Osteocyte (in vitro differentiated cells): ENCODE results near the gene PADI4. TPM values are rescaled to one million over a fixed set of nuclear protein-coding genes. Genes with fewer than 3 reads are reported as not detected.

Source experiments
- DNase-seq: peaks from one replicate; pipeline ENCODE4 v3.0.0; 2021; ENCODE audit warnings: mixed read lengths; ENCODE audit not compliant: unreplicated experiment; ENCODE audit errors: extremely low spot score
- H3K27ac Mint-ChIP-seq: one replicate; pipeline ENCODE4 v1.8.0; 2021; ENCODE audit warnings: mild to moderate bottlenecking, mixed read lengths; ENCODE audit not compliant: unreplicated experiment
- H3K27me3 Mint-ChIP-seq: one replicate; pipeline ENCODE4 v1.8.0; 2021; ENCODE audit warnings: mixed read lengths; ENCODE audit not compliant: unreplicated experiment
- H3K36me3 Mint-ChIP-seq: one replicate; pipeline ENCODE4 v1.8.0; 2021; ENCODE audit warnings: mixed read lengths; ENCODE audit not compliant: unreplicated experiment
- H3K4me1 Mint-ChIP-seq: one replicate; pipeline ENCODE4 v1.8.0; 2021; ENCODE audit warnings: mixed read lengths; ENCODE audit not compliant: unreplicated experiment
- H3K4me3 Mint-ChIP-seq: one replicate; pipeline ENCODE4 v1.8.0; 2021; ENCODE audit warnings: mild to moderate bottlenecking, moderate library complexity, mixed read lengths; ENCODE audit not compliant: unreplicated experiment
- H3K9me3 Mint-ChIP-seq: one replicate; pipeline ENCODE4 v1.8.0; 2021; ENCODE audit warnings: mixed read lengths; ENCODE audit not compliant: unreplicated experiment
- CTCF ChIP-seq: fragments of 200-600 bp; sonication (generic); IDR thresholded peaks from 2 replicates; pipeline ENCODE4 v1.5.0; 2021; ENCODE audit warnings: antibody characterized with exemption, mild to moderate bottlenecking, moderate library complexity
- total RNA-seq: library from RNA; stranded (reverse); gene quantifications from 2 replicates; pipeline ENCODE4 v1.2.1, GENCODE V29; 2021

The PADI4 gene
- total RNA-seq, 1 donor from 2014 or later = not detected

GRCh38 chr1:17370618-17371017, 62.6 kb downstream of the PADI4 start:
- Mint-ChIP-seq H3K9me3 (no peaks in the 10 kb centered on the region), H3K4me1 (peaks cover 8% of the 10 kb centered on the region), H3K36me3 (no peaks in the 10 kb centered on the region), H3K27me3 (peaks cover 4% of the 10 kb centered on the region), H3K27ac (no peak overlapping the region), H3K4me3 (no peak overlapping the region)
- peak; percentile 35 for TF ChIP-seq CTCF
- no peak for DNase-seq

GRCh38 chr1:17371896-17372295, 63.9 kb downstream of the PADI4 start, which contains the start of gene PADI6:
Gene PADI6, plus strand, starts transcription at chr1:17372196. Its CDS starts 50 bp downstream, at chr1:17372246.
- H3K27ac Mint-ChIP-seq = no peak within 1 kb of the TSS
- H3K36me3 Mint-ChIP-seq = no peaks in the 10 kb centered on the region
- no peak within 1 kb of the TSS for H3K4me3 Mint-ChIP-seq
- peaks cover 7% of the 10 kb centered on the region for H3K27me3 Mint-ChIP-seq
- no peak for DNase-seq
- H3K9me3 Mint-ChIP-seq = no peaks in the 10 kb centered on the region
- TF ChIP-seq CTCF = no peak
- peaks cover 8% of the 10 kb centered on the region for H3K4me1 Mint-ChIP-seq

GRCh38 chr1:17372955-17373354, 65.0 kb downstream of the PADI4 start:
- Mint-ChIP-seq H3K4me3 (no peak overlapping the region), H3K27ac (no peak overlapping the region), H3K9me3 (no peaks in the 10 kb centered on the region), H3K36me3 (no peaks in the 10 kb centered on the region), H3K27me3 (peaks cover 18% of the 10 kb centered on the region), H3K4me1 (peaks cover 8% of the 10 kb centered on the region)
- no peak for DNase-seq
- TF ChIP-seq CTCF = no peak

- Mint-ChIP-seq H3K27ac (no peak overlapping the region), H3K36me3 (no peaks in the 10 kb centered on the region), H3K27me3 (peaks cover 28% of the 10 kb centered on the region), H3K4me1 (no peaks in the 10 kb centered on the region), H3K9me3 (no peaks in the 10 kb centered on the region), H3K4me3 (no peak overlapping the region)
- DNase-seq = no peak
- no peak for TF ChIP-seq CTCF
These were observed 67.7 kb downstream of the PADI4 start for GRCh38 chr1:17375651-17376050.

- no peaks in the 10 kb centered on the region for H3K9me3 Mint-ChIP-seq
- no peak for DNase-seq
- TF ChIP-seq CTCF = no peak
- H3K27me3 Mint-ChIP-seq = peaks cover 35% of the 10 kb centered on the region
- H3K4me3 Mint-ChIP-seq = no peak overlapping the region
- H3K4me1 Mint-ChIP-seq = no peaks in the 10 kb centered on the region
- H3K36me3 Mint-ChIP-seq = no peaks in the 10 kb centered on the region
- H3K27ac Mint-ChIP-seq = no peak overlapping the region
These were observed 69.4 kb downstream of the PADI4 start for GRCh38 chr1:17377325-17377953.
